NCI-H187 treated with DMSO at 0.1 percent for 48 hours (cell line): ENCODE results near the gene SLC18A3.

Experiments
- DNase-seq: peaks from one replicate; lab custom pipeline; 2025; lab: John Stamatoyannopoulos, UW

SLC18A3 gene

DNA sequence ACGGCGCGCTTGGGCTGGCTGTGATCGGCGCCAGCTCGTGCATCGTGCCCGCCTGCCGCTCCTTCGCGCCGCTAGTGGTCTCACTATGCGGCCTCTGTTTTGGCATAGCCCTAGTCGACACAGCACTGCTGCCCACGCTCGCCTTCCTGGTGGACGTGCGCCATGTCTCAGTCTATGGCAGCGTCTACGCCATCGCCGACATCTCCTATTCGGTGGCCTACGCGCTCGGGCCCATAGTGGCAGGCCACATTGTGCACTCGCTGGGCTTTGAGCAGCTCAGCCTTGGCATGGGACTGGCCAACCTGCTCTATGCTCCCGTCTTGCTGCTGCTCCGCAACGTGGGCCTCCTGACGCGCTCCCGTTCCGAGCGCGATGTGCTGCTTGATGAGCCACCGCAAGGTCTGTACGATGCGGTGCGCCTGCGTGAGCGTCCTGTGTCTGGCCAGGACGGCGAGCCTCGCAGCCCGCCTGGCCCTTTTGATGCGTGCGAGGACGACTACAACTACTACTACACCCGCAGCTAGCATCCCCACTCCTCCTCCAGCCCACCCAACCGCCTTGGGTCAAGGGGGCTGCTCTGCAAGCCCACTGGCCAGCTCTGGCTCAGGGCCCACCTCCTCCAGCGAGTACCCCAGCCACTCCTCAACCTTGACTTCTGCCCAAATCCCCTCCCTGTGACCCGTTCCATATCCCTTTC lies 1.9 kb downstream of the SLC18A3 start:
- DNase-seq, result no peak

GRCh38 chr10:49612513-49613164 lies 2.5 kb downstream of the SLC18A3 start:
- no peak for DNase-seq

- no peak for DNase-seq
These were observed 3.2 kb downstream of the SLC18A3 start for GRCh38 chr10:49613165-49613881.

DNA sequence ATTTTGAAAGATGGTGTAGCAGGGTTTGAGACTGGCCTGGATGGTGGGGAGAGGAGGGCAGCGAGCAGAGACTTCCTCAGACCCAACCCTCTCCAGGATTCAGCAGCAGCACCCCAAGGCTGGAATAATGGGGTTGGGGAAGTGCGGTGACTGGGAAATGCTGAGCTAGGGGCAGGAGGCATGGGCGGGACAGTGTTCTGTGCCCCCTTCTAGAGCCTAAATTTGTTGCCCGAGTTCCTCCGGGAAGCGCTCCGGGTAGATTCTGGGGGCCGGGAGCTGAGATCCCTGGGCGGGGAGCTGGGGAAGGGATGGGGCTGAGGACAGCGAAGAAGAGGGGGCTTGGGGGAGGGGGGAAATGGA lies 3.8 kb downstream of the SLC18A3 start, which contains the start of gene CHAT:
Gene CHAT, plus strand, starts transcription at position 156 of the 360 bp plus-strand sequence. Its CDS starts 153 bp downstream, at position 309.
- no peak for DNase-seq

DNA sequence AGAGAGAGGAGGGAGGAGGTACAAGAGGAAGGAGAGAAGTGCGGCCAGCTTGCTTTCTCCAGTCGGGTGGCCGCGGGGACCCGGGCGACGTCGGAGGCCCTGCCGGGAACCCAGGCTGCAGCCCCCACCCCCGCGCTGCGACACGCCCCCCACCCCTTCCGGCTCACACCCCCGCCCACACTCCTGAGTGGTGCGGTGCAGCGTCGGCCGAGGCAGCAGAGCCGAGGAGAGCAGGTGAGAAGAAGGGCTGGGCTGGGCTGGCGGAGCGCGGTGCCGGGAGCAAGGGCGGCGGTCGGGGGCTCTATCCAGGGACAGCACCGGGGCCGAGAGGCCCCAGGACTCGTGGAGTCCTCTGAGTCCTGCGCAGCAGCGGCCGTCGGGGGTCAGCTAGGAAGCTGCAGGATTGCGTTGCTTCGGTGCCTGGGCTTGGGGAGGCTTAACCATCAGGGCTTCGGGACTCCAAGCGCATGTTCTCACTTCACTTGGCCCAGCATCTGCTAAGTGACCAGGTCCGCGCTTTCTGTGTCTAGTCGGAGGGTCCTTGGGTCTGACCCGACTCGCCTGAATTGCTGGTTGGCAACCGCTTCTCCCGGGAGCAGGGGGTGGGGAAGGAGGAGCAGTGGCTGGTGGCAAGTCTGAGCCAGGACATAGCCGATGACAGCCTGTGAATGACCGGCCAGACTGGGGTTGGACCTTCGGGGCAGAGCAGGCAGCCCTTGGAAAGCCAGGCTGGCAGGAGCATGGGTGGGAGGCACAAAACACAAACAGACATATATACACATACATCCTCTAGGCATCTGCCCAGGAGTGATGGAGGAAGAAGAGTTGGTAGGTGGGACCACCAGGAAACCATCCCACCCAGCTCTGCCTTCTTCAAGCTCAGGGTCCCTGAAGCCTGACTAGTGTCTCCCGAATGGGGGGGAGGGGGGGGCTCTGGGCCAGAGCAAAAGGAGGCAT lies 4.4 kb downstream of the SLC18A3 start:
- DNase-seq, result no peak

DNA sequence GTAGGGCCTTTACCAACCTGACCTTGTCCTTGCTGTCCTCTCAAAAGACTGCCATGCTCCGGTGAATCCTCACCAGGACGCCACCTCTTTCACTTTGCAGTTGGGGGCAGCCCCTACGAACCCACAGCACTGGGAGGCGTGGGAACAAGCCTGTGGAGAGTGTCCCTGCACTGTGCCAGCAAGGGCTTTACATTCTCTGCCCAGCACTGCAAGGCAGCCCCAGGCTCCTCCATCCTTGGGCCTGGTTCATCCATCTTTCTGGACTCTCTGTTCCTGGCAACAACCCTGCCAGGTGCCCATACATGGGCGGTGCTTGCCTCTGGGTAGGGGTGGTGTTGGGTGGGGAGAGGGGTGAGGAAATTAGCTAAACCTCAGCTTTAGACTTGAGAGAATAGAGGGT lies 5.1 kb downstream of the SLC18A3 start:
- DNase-seq, result no peak

GRCh38 chr10:49615721-49616120 lies 5.6 kb downstream of the SLC18A3 start:
- DNase-seq, result no peak

DNA sequence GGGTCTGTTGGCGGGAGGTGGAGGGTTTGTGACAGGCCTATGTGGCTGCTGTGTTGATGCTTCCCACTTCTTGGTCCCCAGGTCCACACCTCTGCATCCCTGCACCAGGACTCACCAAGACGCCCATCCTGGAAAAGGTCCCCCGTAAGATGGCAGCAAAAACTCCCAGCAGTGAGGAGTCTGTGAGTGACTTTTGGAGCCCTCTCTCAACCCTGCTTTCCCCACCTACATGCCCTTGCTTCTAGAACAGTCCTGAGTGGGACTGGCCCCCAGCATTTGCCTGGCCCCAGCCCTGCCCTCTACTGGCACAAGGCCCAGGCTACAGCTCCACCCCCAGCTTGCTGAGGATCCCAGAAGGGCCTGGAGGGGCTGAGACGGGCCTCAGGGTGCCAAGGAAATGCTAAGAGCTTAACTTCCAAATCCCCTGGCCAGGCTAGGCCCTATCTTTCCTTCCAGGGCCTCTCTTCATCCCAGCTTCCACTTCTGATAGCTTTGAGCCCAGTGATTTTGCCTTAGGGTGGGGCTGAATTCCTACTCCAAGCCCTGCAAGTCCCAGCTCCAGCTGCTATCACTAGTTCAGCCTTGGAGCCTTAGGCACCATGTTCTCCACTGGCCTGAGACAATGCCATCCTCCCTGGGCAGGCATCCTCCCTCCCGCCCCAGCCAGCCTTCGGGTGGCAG lies 6.5 kb downstream of the SLC18A3 start:
- DNase-seq, result no peak

- no peak for DNase-seq
These were observed 7.3 kb downstream of the SLC18A3 start for GRCh38 chr10:49617121-49618020.

- no peak for DNase-seq
These were observed 8.7 kb downstream of the SLC18A3 start for GRCh38 chr10:49618821-49619220.

GRCh38 chr10:49619613-49620012 lies 9.5 kb downstream of the SLC18A3 start:
- DNase-seq, result no peak

GRCh38 chr10:49620286-49620810 lies 10.2 kb downstream of the SLC18A3 start:
- no peak for DNase-seq

DNA sequence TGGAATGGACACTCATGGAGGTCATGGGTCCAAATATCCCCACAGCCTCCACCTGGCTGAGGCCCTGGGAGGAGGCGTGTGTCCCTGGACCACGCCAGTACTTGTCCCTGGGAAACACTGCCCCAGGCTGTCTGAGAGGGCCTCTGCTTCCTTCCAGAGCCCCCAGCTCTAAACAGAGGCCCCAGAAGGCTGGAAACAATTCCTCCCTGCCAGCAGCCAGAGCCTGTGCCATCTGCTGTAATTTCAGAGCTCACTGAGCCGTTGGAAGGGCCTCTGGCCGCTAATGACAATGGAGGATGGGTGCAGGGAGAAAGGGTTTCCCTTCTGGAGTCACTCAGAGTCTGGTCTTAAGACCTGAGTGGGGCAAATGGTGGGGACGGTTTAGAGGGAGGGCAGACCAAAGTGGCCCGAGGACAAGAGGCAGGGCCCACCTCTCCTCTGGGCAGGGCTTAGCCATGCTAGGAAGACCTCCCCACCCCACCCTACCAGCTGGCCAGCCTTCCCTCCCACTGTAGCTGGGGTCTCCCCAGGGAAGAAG lies 10.8 kb downstream of the SLC18A3 start:
- DNase-seq, result no peak

GRCh38 chr10:49621561-49621960 lies 11.5 kb downstream of the SLC18A3 start:
- DNase-seq, result no peak

DNA sequence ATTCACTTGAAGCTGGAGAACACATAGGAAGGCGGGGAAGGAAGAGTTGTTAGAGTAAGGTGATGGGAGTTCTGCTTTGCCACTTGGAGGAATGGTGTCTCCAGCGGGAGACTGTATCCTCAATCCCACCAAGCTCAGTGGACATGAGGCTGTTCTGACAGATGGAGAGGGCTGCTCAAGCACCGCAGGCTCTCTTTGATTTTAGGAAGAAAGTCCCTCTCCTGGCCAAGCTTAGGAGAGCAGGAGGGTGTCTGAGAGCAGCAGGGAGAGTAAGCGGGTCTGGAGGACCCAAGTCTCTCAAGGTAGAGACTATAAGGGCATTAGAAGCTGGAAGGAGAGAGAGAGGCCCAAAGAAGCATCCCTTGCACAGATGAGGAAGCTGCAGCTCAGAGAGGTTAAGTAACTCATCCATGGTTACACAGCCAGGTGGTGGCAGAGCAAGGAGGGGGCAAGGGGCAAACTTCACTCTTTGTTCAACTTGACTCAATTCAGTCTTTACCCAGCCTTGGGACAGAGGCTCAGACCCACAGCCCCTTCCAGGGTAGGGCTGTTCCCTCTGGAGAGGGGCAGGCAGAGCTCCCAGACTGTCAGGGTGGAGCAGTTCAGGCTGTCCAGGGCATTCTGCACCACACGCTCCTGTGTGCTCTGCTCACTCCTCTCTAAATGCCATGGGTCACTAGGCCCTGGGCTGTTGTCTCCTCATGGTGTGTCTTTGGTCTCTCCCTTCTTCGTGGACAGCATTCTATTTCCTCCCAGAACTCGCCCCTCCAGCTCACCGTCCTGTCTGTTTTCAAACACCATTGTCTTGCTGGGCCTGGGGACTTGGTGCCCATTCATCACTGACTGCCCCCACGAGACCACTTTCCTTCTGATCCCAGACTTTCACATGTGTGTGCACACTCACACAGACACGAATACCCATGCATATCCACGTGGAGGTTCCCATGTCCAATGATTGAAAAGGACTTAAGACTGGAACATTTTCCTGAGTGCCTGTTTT lies 12.6 kb downstream of the SLC18A3 start:
- DNase-seq, result no peak

GRCh38 chr10:49624629-49625028 lies 14.5 kb downstream of the SLC18A3 start:
- DNase-seq, result no peak

DNA sequence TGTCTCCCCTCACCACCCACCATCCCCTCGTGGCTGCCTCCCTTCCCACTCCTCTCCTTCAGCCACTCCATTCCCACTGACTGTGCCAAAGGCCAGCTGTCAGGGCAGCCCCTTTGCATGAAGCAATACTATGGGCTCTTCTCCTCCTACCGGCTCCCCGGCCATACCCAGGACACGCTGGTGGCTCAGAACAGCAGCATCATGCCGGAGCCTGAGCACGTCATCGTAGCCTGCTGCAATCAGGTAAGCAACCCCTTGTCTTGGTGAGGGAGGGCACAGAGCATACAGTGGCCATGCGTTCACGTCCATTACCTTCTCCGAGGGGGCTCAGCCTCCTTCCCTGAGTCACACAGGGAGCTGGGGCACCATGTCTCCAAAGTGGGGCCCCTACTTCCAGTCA lies 15.3 kb downstream of the SLC18A3 start:
- DNase-seq, result no peak

- no peak for DNase-seq
These were observed 16.9 kb downstream of the SLC18A3 start for GRCh38 chr10:49627038-49627437.
